Epidermal melanocyte (primary cell): ENCODE results near the gene SOD2.
"Not testable (repeated sequence)": the region's sequence is repeated elsewhere in the genome, so short reads cannot be mapped to it uniquely, and the experiment has no call there.

Source experiments
- DNase-seq: peaks from one replicate; pipeline ENCODE4 v3.0.0; 2011; ENCODE audit warnings: low spot score; ENCODE audit not compliant: insufficient read length

SOD2 gene

GRCh38 chr6:159693128-159693893 is at the start of gene SOD2:
TSS of gene SOD2 (minus strand) at chr6:159693241. CDS start at chr6:159693167, 74 bp downstream.
- DNase-seq, result peak; percentile 52

DNA sequence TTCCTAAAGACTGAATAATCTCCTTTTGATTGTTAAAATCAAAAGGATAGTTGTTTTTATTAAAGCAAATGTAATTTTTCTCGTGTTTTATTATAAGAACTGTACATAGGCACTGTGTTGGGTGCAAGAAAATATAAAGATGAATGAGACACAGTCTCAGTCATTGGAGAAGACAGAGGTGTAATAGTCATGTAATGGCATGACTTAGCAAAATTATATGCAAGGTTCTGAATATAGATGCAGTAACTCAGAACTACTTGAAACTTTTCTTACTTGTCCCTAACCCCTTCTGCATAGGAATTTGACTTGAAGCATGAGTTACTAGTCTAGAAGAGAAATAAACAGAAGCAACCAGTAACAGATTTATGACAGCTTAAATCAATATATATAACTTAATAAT is 49.1 kb upstream of the SOD2 start:
- DNase-seq, result no peak

- no peak for DNase-seq
These were observed 46.3 kb upstream of the SOD2 start for GRCh38 chr6:159739341-159739740.

DNA sequence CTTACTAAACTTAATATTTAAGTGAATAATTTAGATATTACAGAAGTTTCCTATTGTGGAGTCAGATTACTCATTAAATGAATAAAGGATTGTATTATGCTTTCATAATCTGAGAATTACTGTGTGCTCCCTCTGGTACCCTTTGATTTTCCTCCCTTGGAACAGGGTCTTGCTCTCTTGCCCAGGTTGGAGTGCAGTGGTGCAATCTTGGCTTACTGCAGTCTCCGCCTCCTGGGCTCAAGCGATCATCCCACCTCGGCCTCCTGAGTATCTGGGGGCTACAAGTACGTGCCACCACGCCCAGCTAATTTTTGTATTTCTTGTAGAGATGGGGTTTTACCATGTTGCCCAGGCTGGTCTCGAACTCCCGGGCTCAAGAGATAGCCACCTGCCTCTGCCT is 43.9 kb upstream of the SOD2 start:
- no peak for DNase-seq

DNA sequence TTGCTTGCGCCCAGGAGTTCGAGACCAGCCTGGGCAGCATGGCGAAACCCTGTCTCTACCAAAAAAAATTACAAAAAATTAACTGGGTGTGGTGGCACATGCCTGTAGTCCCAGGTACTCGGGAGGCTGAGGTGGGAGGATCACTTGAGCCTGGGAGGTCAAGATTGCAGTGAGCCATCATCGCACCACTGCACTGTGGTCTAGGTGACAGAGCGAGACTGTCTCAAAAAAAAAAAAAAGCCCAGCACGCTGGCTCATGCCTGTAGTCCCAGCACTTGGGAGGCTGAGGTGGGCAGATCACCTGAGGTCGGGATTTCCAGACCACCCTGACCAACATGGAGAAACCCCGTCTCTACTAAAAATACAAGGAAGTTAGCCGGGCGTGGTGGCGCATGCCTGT is 40.4 kb upstream of the SOD2 start:
- DNase-seq, result not testable (repeated sequence)

DNA sequence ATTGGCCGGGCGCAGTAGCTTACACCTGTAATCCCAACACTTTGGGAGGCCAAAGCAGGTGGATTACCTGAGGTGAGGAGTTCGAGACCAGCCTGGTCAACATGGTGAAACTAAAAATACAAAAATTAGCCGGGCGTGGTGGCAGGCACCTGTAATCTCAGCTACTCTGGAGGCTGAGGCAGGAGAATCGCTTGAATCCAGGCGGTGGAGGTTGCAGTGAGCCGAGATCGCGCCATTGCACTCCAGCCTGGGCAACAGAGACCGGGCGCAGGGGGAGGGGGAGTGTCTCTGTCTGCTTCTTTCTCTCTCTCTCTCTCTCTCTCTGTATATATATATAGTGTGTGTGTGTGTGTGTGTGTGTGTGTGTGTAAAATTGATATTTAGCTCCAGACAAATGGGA is 39.5 kb upstream of the SOD2 start:
- DNase-seq, result not testable (repeated sequence)

GRCh38 chr6:159730332-159730676 is 37.3 kb upstream of the SOD2 start:
- DNase-seq, result no peak

- no peak for DNase-seq
These were observed 36.7 kb upstream of the SOD2 start for GRCh38 chr6:159729598-159730331.

GRCh38 chr6:159728531-159728964 is 35.5 kb upstream of the SOD2 start:
- no peak for DNase-seq

DNA sequence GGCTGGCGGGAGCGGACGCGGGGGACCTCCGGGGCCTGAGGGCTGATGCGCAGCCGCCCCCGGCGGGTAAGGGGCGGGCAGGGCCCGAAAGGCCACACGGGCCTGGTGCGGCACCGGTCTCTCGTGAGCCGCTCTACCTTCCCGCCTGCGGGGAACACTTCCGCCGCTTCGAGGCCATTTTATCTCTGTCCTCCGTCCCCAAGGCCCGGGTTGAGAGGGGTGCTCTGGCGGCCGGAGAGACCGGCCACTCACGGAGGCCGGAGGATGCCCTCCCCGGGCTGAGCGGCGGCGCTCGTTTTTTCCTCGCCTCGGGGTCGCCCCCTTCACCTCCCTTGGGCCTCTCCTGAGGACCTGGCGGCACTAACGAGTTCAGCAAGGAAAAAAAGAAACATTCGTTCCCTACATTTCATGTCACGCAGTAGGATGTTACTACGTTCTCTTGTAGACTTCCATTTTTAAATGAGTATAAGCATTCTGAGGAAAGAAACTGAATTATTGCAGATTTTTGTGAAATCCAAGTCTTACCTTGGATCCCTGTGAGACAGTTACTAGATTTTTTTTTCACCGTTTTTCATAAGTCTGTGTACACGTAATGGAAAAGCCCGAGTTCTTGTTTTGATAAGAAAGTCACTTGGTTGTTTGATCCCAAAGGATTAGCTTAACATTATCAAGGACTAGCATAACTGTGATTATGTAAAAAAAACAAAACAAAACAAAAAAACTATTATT is 34.8 kb upstream of the SOD2 start:
- peak; percentile 29 for DNase-seq

DNA sequence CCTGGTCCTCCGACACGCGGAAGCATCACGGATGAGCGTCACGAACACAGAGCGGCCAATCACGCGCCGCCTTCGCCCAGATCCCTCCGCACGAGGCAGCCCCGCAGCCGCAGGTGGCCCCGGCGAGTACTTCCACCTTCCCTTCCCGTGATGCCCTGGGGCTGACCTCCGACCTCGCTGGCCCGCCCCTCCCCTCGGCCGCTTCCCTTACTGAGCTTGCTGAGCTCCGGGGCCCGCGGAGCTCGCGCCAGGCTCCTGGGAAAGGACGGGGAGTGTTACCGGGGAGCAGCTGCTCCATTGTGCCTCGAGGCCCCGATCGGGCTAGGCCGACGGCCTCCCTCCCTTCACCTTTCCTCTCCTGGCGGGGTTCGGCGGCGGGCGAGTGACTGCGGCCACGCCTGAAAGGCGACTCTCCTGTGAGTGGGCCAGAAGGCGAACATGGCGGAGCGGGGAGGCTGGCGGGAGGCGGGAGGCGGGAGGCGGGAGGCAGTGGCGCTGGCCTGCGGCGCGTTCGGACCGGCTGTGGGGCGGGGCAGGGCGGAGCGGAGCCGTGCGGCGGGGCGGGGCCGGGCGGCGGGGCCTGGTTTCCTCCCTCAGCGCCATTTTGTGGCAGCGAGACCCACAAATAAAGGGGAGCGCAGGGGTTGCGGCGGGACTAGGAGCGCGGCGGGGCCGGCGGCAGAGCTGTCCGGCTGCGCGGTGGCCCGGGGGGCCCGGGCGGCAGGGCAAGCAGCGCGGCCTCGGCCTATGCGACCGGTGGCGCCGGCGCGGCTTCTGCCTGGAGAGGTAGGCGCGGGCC is 34.1 kb upstream of the SOD2 start, which contains the start of gene WTAP:
Gene WTAP (plus strand): TSS at position 589 of the 799 bp plus-strand sequence. CDS start 8,760 bp downstream, outside the sequence.
- DNase-seq, result peak; percentile 88

DNA sequence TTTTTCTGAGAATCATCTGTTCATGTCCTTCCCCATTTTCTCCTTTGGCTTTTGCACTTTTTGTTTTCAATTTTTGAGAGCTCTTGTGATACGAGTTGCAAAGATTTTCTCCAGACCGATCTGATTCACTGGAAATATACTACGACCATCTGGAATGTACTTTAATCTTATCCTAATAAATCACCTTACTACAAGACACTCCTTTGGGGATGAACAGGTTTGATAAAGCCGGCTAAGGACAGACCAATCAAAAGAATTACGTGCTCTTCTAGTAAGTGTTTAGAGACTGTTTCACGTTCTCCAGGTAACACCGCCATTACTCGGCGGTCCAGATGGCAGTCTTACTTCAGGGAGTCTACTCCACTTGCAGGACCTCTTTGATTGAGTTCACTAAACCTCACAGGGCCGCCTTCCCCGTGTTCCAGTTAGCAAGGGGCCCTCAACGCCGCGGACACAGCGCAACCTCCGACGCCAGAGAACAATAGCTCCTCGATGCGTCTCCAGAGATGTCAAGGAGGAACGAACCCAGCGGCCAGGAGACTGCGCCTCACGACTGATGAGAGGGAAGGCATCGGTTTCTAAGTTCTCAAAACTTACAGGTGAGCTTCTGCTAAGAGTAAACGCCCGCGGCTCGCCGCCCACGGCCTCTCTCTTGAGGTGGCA is 33.3 kb upstream of the SOD2 start:
- DNase-seq, result no peak

GRCh38 chr6:159725208-159725607 is 32.2 kb upstream of the SOD2 start:
- not testable (repeated sequence) for DNase-seq

- DNase-seq, result no peak
These were observed 31.7 kb upstream of the SOD2 start for GRCh38 chr6:159724778-159725177.

- DNase-seq, result no peak
These were observed 30.2 kb upstream of the SOD2 start for GRCh38 chr6:159723259-159723658.

- DNase-seq, result no peak
These were observed 29.6 kb upstream of the SOD2 start for GRCh38 chr6:159722655-159723054.

DNA sequence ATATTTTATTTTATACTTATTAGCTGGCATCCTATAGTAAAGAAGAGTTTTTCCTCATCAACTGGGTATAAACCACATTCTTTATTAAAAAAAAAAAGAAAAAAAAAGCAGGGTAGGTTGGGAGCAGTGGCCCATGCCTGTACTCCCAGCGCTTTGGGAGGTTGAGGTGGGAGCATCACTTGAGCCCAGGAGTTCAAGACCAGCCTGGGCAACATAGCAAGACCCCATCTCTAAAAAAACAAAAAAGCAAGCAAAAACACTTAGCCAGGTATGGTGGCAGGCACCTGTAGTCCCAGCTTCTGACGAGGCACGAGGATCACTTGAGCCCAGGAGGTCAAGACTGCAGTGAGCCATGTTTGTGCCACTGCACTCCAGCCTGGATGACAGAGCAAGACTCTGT is 28.9 kb upstream of the SOD2 start:
- not testable (repeated sequence) for DNase-seq

GRCh38 chr6:159720708-159721107 is 27.7 kb upstream of the SOD2 start:
- no peak for DNase-seq

- no peak for DNase-seq
These were observed 26.2 kb upstream of the SOD2 start for GRCh38 chr6:159719287-159719686.

DNA sequence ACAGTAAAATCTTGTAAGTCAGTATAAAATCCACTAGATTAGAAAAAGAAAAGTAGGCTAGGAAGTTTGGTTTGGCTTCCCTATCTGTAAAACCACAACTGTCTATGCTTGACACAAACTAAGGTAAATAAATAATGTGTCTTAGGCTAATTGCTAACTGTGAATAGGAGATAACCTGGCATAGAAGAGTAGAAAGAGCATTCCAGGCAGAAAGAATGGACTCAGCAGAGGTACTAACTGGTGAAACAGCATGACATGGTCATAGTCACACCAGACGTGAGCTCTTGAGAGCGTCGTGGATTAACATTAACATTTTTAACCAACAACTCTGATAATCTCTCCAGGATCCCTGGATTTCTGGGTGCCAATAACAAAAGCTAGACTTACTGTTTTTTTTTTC is 25.6 kb upstream of the SOD2 start:
- no peak for DNase-seq
